ENCODE data around the gene ADGRE2. TPM values are rescaled to one million over a fixed set of nuclear protein-coding genes. Genes with fewer than 3 reads are reported as not detected.

The ADGRE2 gene
- total and polyA plus RNA-seq, 8 donors, result 0.35 to 32.0 (median 0.66) TPM

- ATAC-seq, result no peak
- no peak overlapping the region for H3K27ac ChIP-seq
- no peaks in the 10 kb centered on the region for H3K36me3 ChIP-seq
- TF ChIP-seq CTCF (IDR thresholded peaks at IDR 0.05), result no peak
- no peaks in the 10 kb centered on the region for H3K9me3 ChIP-seq
- H3K4me3 ChIP-seq, result no peak overlapping the region
- peak in 1 of 4 donors; percentile 10 for DNase-seq
- H3K27me3 ChIP-seq, result no peaks in the 10 kb centered on the region
- no peaks in the 10 kb centered on the region for H3K4me1 ChIP-seq
- intact Hi-C loops (cut with DNase I), result no loop called here
Observed at GRCh38 chr19:14814982-14815652, 36.8 kb upstream of the ADGRE2 start.

- intact Hi-C loops (cut with DNase I), result no loop called here
- Histone ChIP-seq H3K27ac (no peak overlapping the region), H3K4me1 (no peaks in the 10 kb centered on the region), H3K4me3 (no peak overlapping the region), H3K36me3 (no peaks in the 10 kb centered on the region), H3K27me3 (no peaks in the 10 kb centered on the region), H3K9me3 (no peaks in the 10 kb centered on the region)
- ATAC-seq (peak; percentile 84), DNase-seq (no peak)
- no peak for TF ChIP-seq CTCF (IDR thresholded peaks at IDR 0.05)
Observed at GRCh38 chr19:14809272-14810057, 31.1 kb upstream of the ADGRE2 start.

DNA sequence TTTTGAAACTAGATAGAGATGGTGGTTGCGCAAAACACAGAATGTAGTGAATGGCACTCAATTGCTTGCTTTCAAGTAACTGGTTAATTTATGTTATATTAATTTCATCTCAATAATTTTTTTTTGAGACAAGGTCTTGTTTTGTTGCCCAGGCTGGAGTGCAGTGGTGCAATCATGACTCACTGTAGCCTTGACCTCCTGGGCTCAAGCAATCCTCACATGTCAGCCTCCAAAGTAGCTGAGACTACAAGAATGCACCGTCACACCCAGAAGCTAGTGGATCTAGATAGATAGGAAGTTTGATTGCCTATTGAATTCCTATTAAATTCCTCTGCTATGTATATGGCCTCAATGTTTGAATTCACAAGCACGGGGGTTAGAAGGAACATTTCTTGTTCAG lies 26.4 kb upstream of the ADGRE2 start:
- intact Hi-C loops (cut with DNase I), result no loop called here
- Histone ChIP-seq H3K27ac (no peak overlapping the region), H3K4me3 (no peak overlapping the region), H3K4me1 (no peaks in the 10 kb centered on the region), H3K9me3 (no peaks in the 10 kb centered on the region), H3K36me3 (no peaks in the 10 kb centered on the region), H3K27me3 (no peaks in the 10 kb centered on the region)
- ATAC-seq (no peak), DNase-seq (no peak)
- TF ChIP-seq CTCF (IDR thresholded peaks at IDR 0.05), result no peak

GRCh38 chr19:14798760-14799159 lies 20.4 kb upstream of the ADGRE2 start:
- TF ChIP-seq CTCF (IDR thresholded peaks at IDR 0.05), result no peak
- Histone ChIP-seq H3K36me3 (no peaks in the 10 kb centered on the region), H3K4me3 (no peak overlapping the region), H3K4me1 (peaks cover 0 to 14% of the 10 kb centered on the region in 2 donors), H3K27ac (no peak overlapping the region), H3K27me3 (no peaks in the 10 kb centered on the region), H3K9me3 (no peaks in the 10 kb centered on the region)
- ATAC-seq (no peak), DNase-seq (no peak)
- intact Hi-C loops (cut with DNase I), result no loop called here

GRCh38 chr19:14796021-14796420 lies 17.7 kb upstream of the ADGRE2 start:
- Histone ChIP-seq H3K27me3 (no peaks in the 10 kb centered on the region), H3K9me3 (no peaks in the 10 kb centered on the region), H3K4me1 (peaks cover 0 to 14% of the 10 kb centered on the region in 2 donors), H3K27ac (no peak overlapping the region), H3K4me3 (no peak overlapping the region), H3K36me3 (no peaks in the 10 kb centered on the region)
- intact Hi-C loops (cut with DNase I), result no loop called here
- no peak for TF ChIP-seq CTCF (IDR thresholded peaks at IDR 0.05)
- DNase-seq (no peak), ATAC-seq (no peak)
